Fibroblast of lung (primary cell): ENCODE measurements around the gene ICAM2. TPM values are rescaled to one million over a fixed set of nuclear protein-coding genes. Genes with fewer than 3 reads are reported as not detected.
A peak's percentile ranks its signal among the peaks of the same experiment; 100 is the strongest.

Experiments
- DNase-seq, 2 donors: peaks; one replicate each; pipeline versions ENCODE4 v3.0.0 to v3.0.0-alpha.2; 2010; ENCODE audit warnings: low read depth in 2 of 2
- H2AFZ ChIP-seq: 2 replicates; pipeline ENCODE4 v1.5.1; 2012; ENCODE audit warnings: low read length, control low read depth, inconsistent platforms
- H3K27ac ChIP-seq: 2 replicates; pipeline ENCODE4 v1.5.1; 2011; ENCODE audit warnings: low read length, control low read depth; ENCODE audit not compliant: insufficient read depth
- H3K27me3 ChIP-seq: 2 replicates; pipeline ENCODE4 v1.5.1; 2011; ENCODE audit warnings: mild to moderate bottlenecking, low read length; ENCODE audit not compliant: control insufficient read depth, insufficient read depth
- H3K36me3 ChIP-seq: 2 replicates; pipeline ENCODE4 v1.5.1; 2011; ENCODE audit warnings: low read length; ENCODE audit not compliant: control insufficient read depth, insufficient read depth
- H3K4me1 ChIP-seq: 2 replicates; pipeline ENCODE4 v1.5.1; 2011; ENCODE audit warnings: low read length; ENCODE audit not compliant: control insufficient read depth, insufficient read depth; ENCODE audit errors: extremely low read depth
- H3K4me2 ChIP-seq: 2 replicates; pipeline ENCODE4 v1.5.1; 2011; ENCODE audit warnings: low read length, control low read depth; ENCODE audit not compliant: insufficient read depth; ENCODE audit errors: extremely low read depth
- H3K4me3 ChIP-seq, 4 experiments: fragments of 200-600 bp in 1 of 4; sonication (generic) in 1 of 4; replicated peaks in 1 of 4; 2 replicates each; pipeline ENCODE4 v1.5.1; 2011 to 2016; ENCODE audit warnings: low read length in 4 of 4, low read depth in 3 of 4, mild to moderate bottlenecking in 3 of 4, control low read depth in 2 of 4, inconsistent platforms in 1 of 4, mixed read lengths in 1 of 4; ENCODE audit not compliant: insufficient read depth in 1 of 4; ENCODE audit errors: control extremely low read depth in 1 of 4
- H3K79me2 ChIP-seq: 2 replicates; pipeline ENCODE4 v1.5.1; 2012; ENCODE audit warnings: mild to moderate bottlenecking, low read length, inconsistent platforms; ENCODE audit not compliant: control insufficient read depth, insufficient read depth
- H3K9ac ChIP-seq: 2 replicates; pipeline ENCODE4 v1.5.1; 2011; ENCODE audit warnings: mild to moderate bottlenecking, low read length, control low read depth; ENCODE audit not compliant: insufficient read depth
- H3K9me3 ChIP-seq: 2 replicates; pipeline ENCODE4 v1.5.1; 2012; ENCODE audit warnings: low read depth, low read length; ENCODE audit not compliant: control insufficient read depth, insufficient read depth
- H4K20me1 ChIP-seq: 2 replicates; pipeline ENCODE4 v1.5.1; 2011; ENCODE audit warnings: low read length; ENCODE audit not compliant: control insufficient read depth, insufficient read depth; ENCODE audit errors: extremely low read depth
- EZH2 ChIP-seq: IDR thresholded peaks from 2 replicates; pipeline ENCODE4 v1.5.1; 2012; ENCODE audit warnings: low read length, control low read depth, mild to moderate bottlenecking; ENCODE audit errors: missing control alignments
- polyA plus RNA-seq, 2 donors: library from polyadenylated mRNA; depleted of rRNA in 1 of 2; stranded (reverse) in 1 of 2; unstranded in 1 of 2; fragments of >200 nt; gene quantifications; 2 replicates each; pipeline ENCODE4 v1.2.1, GENCODE V29; 2011 to 2012; ENCODE audit warnings: missing spikeins in 1 of 2
- total RNA-seq: library from RNA; depleted of rRNA; stranded (reverse); fragments of >200 nt; gene quantifications from 2 replicates; pipeline ENCODE4 v1.2.1, GENCODE V29; 2014
- TF ChIP-seq, protein P1 (sequence below), 2 donors: IDR thresholded peaks in 1 of 2; conservative IDR thresholded peaks in 1 of 2; 1 replicate in 1 of 2; 2 replicates in 1 of 2; pipeline ENCODE4 v1.5.1; 2011 to 2012; ENCODE audit warnings: low read length in 2 of 2, control low read depth in 1 of 2, inconsistent platforms in 1 of 2, low read depth in 1 of 2, mild to moderate bottlenecking in 1 of 2

Gene ICAM2
- total and polyA plus RNA-seq, 2 donors (not counting 1 experiment from before 2014, with no cell fraction given): 1.1 to 3.5 TPM

- Histone ChIP-seq H3K9me3 (no peaks in the 10 kb centered on the region), H3K36me3 (no peaks in the 10 kb centered on the region), H3K4me1 (peaks cover 3% of the 10 kb centered on the region), H2AFZ (peak overlapping the region; percentile 39), H3K9ac (no peak overlapping the region), H3K27ac (no peak overlapping the region), H3K79me2 (no peaks in the 10 kb centered on the region), H4K20me1 (no peaks in the 10 kb centered on the region), H3K27me3 (peaks cover 17% of the 10 kb centered on the region), H3K4me3 (no peak overlapping the region), H3K4me2 (no peak overlapping the region)
- DNase-seq: no peak
- no peak for TF ChIP-seq EZH2
- TF ChIP-seq, protein P1, sequence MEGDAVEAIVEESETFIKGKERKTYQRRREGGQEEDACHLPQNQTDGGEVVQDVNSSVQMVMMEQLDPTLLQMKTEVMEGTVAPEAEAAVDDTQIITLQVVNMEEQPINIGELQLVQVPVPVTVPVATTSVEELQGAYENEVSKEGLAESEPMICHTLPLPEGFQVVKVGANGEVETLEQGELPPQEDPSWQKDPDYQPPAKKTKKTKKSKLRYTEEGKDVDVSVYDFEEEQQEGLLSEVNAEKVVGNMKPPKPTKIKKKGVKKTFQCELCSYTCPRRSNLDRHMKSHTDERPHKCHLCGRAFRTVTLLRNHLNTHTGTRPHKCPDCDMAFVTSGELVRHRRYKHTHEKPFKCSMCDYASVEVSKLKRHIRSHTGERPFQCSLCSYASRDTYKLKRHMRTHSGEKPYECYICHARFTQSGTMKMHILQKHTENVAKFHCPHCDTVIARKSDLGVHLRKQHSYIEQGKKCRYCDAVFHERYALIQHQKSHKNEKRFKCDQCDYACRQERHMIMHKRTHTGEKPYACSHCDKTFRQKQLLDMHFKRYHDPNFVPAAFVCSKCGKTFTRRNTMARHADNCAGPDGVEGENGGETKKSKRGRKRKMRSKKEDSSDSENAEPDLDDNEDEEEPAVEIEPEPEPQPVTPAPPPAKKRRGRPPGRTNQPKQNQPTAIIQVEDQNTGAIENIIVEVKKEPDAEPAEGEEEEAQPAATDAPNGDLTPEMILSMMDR (conservative IDR thresholded peaks at IDR 0.05 in 1 of 2, IDR thresholded peaks at IDR 0.05 in 1 of 2; ENCODE audit: low read depth in 1 of 2, low read length in 2 of 2): no peak
Measured at GRCh38 chr17:63988741-63989621, 31.5 kb downstream of the ICAM2 start.

DNA sequence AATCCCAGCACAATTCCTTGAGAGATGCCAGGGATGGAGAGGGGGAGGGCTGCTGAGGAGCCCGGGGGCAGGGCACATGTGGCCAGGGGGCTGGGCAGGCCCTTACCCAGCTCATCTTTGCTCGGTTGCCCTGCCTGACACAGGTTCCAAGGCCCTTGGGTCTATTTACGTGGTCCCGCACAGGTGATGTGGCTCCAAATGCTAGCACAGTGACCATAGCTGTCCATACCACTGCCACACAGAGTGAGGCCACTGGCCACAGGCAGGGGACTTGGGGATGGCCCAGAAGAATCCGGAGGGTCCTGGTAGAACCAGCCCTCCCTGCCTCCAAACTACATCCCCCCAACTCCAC, 32.3 kb downstream of the ICAM2 start:
- peaks cover 17% of the 10 kb centered on the region for H3K27me3 ChIP-seq
- no peak for TF ChIP-seq EZH2
- TF ChIP-seq, protein P1 (conservative IDR thresholded peaks at IDR 0.05 in 1 of 2, IDR thresholded peaks at IDR 0.05 in 1 of 2; ENCODE audit: low read depth in 1 of 2, low read length in 2 of 2): no peak
- H3K4me3 ChIP-seq: no peak overlapping the region
- no peak overlapping the region for H3K4me2 ChIP-seq
- peaks cover 3% of the 10 kb centered on the region for H3K4me1 ChIP-seq
- H3K9ac ChIP-seq: no peak overlapping the region
- H4K20me1 ChIP-seq: no peaks in the 10 kb centered on the region
- H3K79me2 ChIP-seq: no peaks in the 10 kb centered on the region
- H3K27ac ChIP-seq: no peak overlapping the region
- H3K9me3 ChIP-seq: no peaks in the 10 kb centered on the region
- DNase-seq: no peak
- H3K36me3 ChIP-seq: no peaks in the 10 kb centered on the region
- H2AFZ ChIP-seq: no peak overlapping the region

DNA sequence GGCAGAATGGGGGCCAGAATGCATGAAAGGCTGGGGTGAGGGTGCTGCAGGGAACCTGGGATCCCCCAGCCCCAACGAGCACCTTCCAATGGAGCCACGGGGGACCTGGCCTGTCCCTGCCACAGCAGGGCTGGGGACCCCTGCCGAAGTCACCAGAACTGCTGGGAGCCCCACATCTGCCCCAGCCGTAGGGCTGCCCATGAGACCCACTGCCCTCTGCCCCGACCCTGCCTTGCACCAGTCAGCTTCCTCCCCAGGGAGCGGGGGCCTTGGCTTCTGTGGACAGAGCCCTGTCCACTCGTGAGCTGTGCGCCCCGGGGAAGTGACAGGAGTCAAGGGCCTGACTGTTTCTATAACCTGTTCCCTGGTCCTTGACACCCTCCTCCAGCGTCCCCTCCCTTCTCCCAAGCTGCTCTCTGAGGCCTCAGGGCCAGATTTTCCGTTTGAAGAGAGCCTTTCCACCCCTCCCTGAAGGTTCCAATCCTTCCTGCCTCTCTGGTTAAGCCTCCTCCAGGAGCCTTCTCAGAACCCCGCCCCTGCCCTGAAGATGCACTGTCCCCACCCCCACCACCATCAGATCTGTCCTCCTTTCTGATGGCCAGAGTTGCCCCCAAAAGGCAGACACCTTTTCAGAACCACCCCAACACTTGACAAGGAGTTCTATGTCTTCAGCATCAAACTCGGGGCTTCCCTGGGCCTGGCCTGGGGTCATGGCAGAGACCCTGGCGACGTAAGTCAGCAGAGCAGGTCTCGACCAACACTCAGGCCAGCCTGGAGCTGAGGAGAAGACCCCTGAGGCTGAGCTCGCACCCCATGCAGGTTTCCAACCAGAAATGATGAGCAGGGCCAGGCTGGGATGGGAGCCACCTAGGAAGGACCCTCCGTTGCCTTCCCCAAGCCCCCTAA, 33.0 kb downstream of the ICAM2 start:
- Histone ChIP-seq H3K79me2 (no peaks in the 10 kb centered on the region), H3K9me3 (no peaks in the 10 kb centered on the region), H3K4me1 (peaks cover 3% of the 10 kb centered on the region), H3K9ac (no peak overlapping the region), H3K36me3 (no peaks in the 10 kb centered on the region), H2AFZ (no peak overlapping the region), H3K4me2 (no peak overlapping the region), H4K20me1 (no peaks in the 10 kb centered on the region), H3K27me3 (peaks cover 12% of the 10 kb centered on the region), H3K27ac (no peak overlapping the region), H3K4me3 (no peak overlapping the region)
- DNase-seq: no peak
- TF ChIP-seq EZH2: no peak
- TF ChIP-seq, protein P1 (conservative IDR thresholded peaks at IDR 0.05 in 1 of 2, IDR thresholded peaks at IDR 0.05 in 1 of 2; ENCODE audit: low read depth in 1 of 2, low read length in 2 of 2): no peak
